OCI-LY7 (cell line): ENCODE measurements around the gene MYBPC1. TPM values are rescaled to one million over a fixed set of nuclear protein-coding genes. Genes with fewer than 3 reads are reported as not detected.
"Not testable (repeated sequence)": the region's sequence is repeated elsewhere in the genome, so short reads cannot be mapped to it uniquely, and the experiment has no call there.

Source experiments
- BruUV-seq: library from RNA; stranded (reverse); fragments of 400-500 nt; replicated peaks from 2 replicates; lab custom pipeline; 2021; lab: Mats Ljungman, UMichigan
- CTCF ChIA-PET: fragments of 300-600 bp; sonication (Branson Sonifier 250); formaldehyde crosslinking; loops from one replicate; lab custom pipeline; 2022; ENCODE audit warnings: antibody characterized with exemption; ENCODE audit not compliant: unreplicated experiment; lab: Charles Lee
- POLR2A ChIA-PET: fragments of 300-600 bp; sonication (Branson Sonifier 250); formaldehyde crosslinking; loops from one replicate; lab custom pipeline; 2022; ENCODE audit warnings: antibody characterized with exemption; lab: Charles Lee
- DNase-seq: peaks from one replicate; pipeline ENCODE4 v3.0.0-alpha.2; 2015; ENCODE audit warnings: low spot score
- H2AFZ ChIP-seq: fragments of 200-600 bp; sonication (generic), shearing (Covaris generic); 2 replicates; pipeline ENCODE4 v1.6.1; 2014; ENCODE audit warnings: mild to moderate bottlenecking, antibody characterized with exemption, low read length, moderate library complexity
- H3K27ac ChIP-seq: fragments of 200-600 bp; sonication (generic); 2 replicates; pipeline ENCODE4 v1.5.1; 2014; ENCODE audit warnings: mixed run types, low read depth, mild to moderate bottlenecking, moderate library complexity, low read length, inconsistent platforms; ENCODE audit not compliant: poor library complexity, severe bottlenecking
- H3K36me3 ChIP-seq: fragments of 200-600 bp; sonication (generic); 2 replicates; pipeline ENCODE4 v1.6.1; 2014; ENCODE audit warnings: mild to moderate bottlenecking, antibody characterized with exemption, low read length, moderate library complexity, mixed read lengths; ENCODE audit not compliant: insufficient read depth
- H3K4me1 ChIP-seq: fragments of 200-600 bp; sonication (generic); 2 replicates; pipeline ENCODE4 v1.5.1; 2014; ENCODE audit warnings: mild to moderate bottlenecking, low read length; ENCODE audit not compliant: insufficient read depth, poor library complexity, severe bottlenecking
- H3K4me2 ChIP-seq: fragments of 200-600 bp; sonication (generic); 2 replicates; pipeline ENCODE4 v1.6.1; 2014; ENCODE audit warnings: mild to moderate bottlenecking, low read length
- H3K4me3 ChIP-seq: fragments of 200-600 bp; sonication (generic); 2 replicates; pipeline ENCODE4 v1.5.1; 2014; ENCODE audit warnings: mild to moderate bottlenecking, low read depth, low read length; ENCODE audit not compliant: poor library complexity, severe bottlenecking
- H3K79me2 ChIP-seq: fragments of 200-600 bp; sonication (generic); 2 replicates; pipeline ENCODE4 v1.6.1; 2016; ENCODE audit warnings: low read depth, mild to moderate bottlenecking, low read length, moderate library complexity, mixed read lengths; ENCODE audit not compliant: insufficient read depth
- H3K9me2 ChIP-seq: fragments of 200-600 bp; sonication (generic); 2 replicates; pipeline ENCODE4 v1.6.1; 2016; ENCODE audit warnings: mild to moderate bottlenecking, low read length, mixed read lengths; ENCODE audit not compliant: insufficient read depth
- H3K9me3 ChIP-seq: fragments of 200-600 bp; sonication (generic); 2 replicates; pipeline ENCODE4 v1.6.1; 2014; ENCODE audit warnings: mild to moderate bottlenecking, mixed run types, low read length, mixed read lengths
- H4K20me1 ChIP-seq: fragments of 200-600 bp; sonication (generic); 2 replicates; pipeline ENCODE4 v1.6.1; 2014; ENCODE audit warnings: mild to moderate bottlenecking, antibody characterized with exemption, low read length, moderate library complexity, mixed read lengths; ENCODE audit not compliant: insufficient read depth
- CTCF ChIP-seq: fragments of 200-600 bp; sonication (generic); conservative IDR thresholded peaks from 2 replicates; pipeline ENCODE4 v1.5.1; 2014; ENCODE audit warnings: mild to moderate bottlenecking, antibody characterized with exemption, low read length, moderate library complexity, mixed read lengths
- EZH2phosphoT487 ChIP-seq: fragments of 200-600 bp; sonication (generic); IDR thresholded peaks from 2 replicates; pipeline ENCODE4 v1.6.1; 2018; ENCODE audit warnings: low read depth, borderline replicate concordance, mild to moderate bottlenecking, mixed run types, antibody characterized with exemption, low read length, moderate library complexity, mixed read lengths
- intact Hi-C: fragments of 100-400 bp; cut with micrococcal nuclease; formaldehyde crosslinking; loops from one replicate; pipeline ENCODE4 v1.10.0; 2022; ENCODE audit not compliant: unreplicated experiment
- total RNA-seq, 2 experiments: library from RNA; depleted of rRNA in 1 of 2; stranded (reverse); fragments of >200 nt in 1 of 2; shearing (Covaris generic) in 1 of 2; gene quantifications; 2 replicates each; pipeline ENCODE4 v1.2.3, GENCODE V29; 2014 to 2022

The MYBPC1 gene
- total RNA-seq, 2 experiments from 2014 or later: not detected

- POLR2A ChIA-PET: interaction anchor here (1.7 kb wide), 1 partner anchor 46 kb away, joined by 3 read pairs; no protein-coding TSS in a partner anchor
- no peaks in the 10 kb centered on the region for H3K9me2 ChIP-seq
Measured at GRCh38 chr12:101678081-101678480, 83.3 kb downstream of the MYBPC1 start.

GRCh38 chr12:101680240-101680639, 85.5 kb downstream of the MYBPC1 start:
- BruUV-seq: no TSS peak
- no peaks in the 10 kb centered on the region for H3K4me1 ChIP-seq
- H3K79me2 ChIP-seq: no peaks in the 10 kb centered on the region
- no peak overlapping the region for H3K4me2 ChIP-seq
- ChIA-PET POLR2A (no interaction called here), CTCF (no interaction called here)
- TF ChIP-seq EZH2phosphoT487 (no peak), CTCF (no peak)
- no peak overlapping the region for H2AFZ ChIP-seq
- no peak overlapping the region for H3K4me3 ChIP-seq
- H3K9me3 ChIP-seq: no peaks in the 10 kb centered on the region
- H3K9me2 ChIP-seq: no peaks in the 10 kb centered on the region
- intact Hi-C loops: no loop called here
- H4K20me1 ChIP-seq: no peaks in the 10 kb centered on the region
- no peaks in the 10 kb centered on the region for H3K36me3 ChIP-seq
- H3K27ac ChIP-seq: no peak overlapping the region
- DNase-seq: no peak

More at GRCh38 chr12:101678081-101678480, 83.3 kb downstream of the MYBPC1 start:
- H3K4me1 ChIP-seq: no peaks in the 10 kb centered on the region
- H3K79me2 ChIP-seq: no peaks in the 10 kb centered on the region
- H3K4me3 ChIP-seq: no peak overlapping the region
- BruUV-seq: no TSS peak
- TF ChIP-seq CTCF: no peak
- TF ChIP-seq EZH2phosphoT487: no peak
- no peak for DNase-seq
- no peak overlapping the region for H2AFZ ChIP-seq
- H3K36me3 ChIP-seq: no peaks in the 10 kb centered on the region
- intact Hi-C loops: loop anchor here (10.0 kb wide), 1 partner anchor 263 kb away; no protein-coding TSS in a partner anchor
- CTCF ChIA-PET: no interaction called here
- H3K4me2 ChIP-seq: no peak overlapping the region
- H3K9me3 ChIP-seq: no peaks in the 10 kb centered on the region
- H3K27ac ChIP-seq: no peak overlapping the region
- no peaks in the 10 kb centered on the region for H4K20me1 ChIP-seq

GRCh38 chr12:101680647-101681046, 85.9 kb downstream of the MYBPC1 start:
- no TSS peak for BruUV-seq
- no peaks in the 10 kb centered on the region for H3K9me3 ChIP-seq
- no peak overlapping the region for H3K4me2 ChIP-seq
- H3K79me2 ChIP-seq: no peaks in the 10 kb centered on the region
- H4K20me1 ChIP-seq: no peaks in the 10 kb centered on the region
- no peak for DNase-seq
- no peaks in the 10 kb centered on the region for H3K9me2 ChIP-seq
- no peak for TF ChIP-seq CTCF
- TF ChIP-seq EZH2phosphoT487: no peak
- H2AFZ ChIP-seq: no peak overlapping the region
- CTCF ChIA-PET: no interaction called here
- no peaks in the 10 kb centered on the region for H3K4me1 ChIP-seq
- H3K36me3 ChIP-seq: no peaks in the 10 kb centered on the region
- POLR2A ChIA-PET: no interaction called here
- H3K27ac ChIP-seq: no peak overlapping the region
- intact Hi-C loops: no loop called here
- no peak overlapping the region for H3K4me3 ChIP-seq

- H3K4me1 ChIP-seq, H3K79me2 ChIP-seq, DNase-seq, H2AFZ ChIP-seq, H3K36me3 ChIP-seq, H3K27ac ChIP-seq, H3K9me2 ChIP-seq, H3K4me3 ChIP-seq, H4K20me1 ChIP-seq, H3K9me3 ChIP-seq, intact Hi-C loops, H3K4me2 ChIP-seq, BruUV-seq, CTCF ChIA-PET: not testable (repeated sequence)
- POLR2A ChIA-PET: interaction anchor here (0.7 to 2.2 kb wide), 3 partner anchors 9 to 88 kb away, joined by 3 to 6 read pairs (median 3); no protein-coding TSS in a partner anchor
Measured at GRCh38 chr12:101681627-101682026, 86.9 kb downstream of the MYBPC1 start.
